GM23338 (cell line): Measurements from ENCODE around the gene METTL13. TPM values are rescaled to one million over a fixed set of nuclear protein-coding genes. Genes with fewer than 3 reads are reported as not detected.

Source experiments
- ATAC-seq: fragments of 200-7000 bp; cut with Tn5 transposase; 3 replicates; pipeline ENCODE4 v1.9.1; 2020
- DNase-seq: peaks from one replicate; pipeline ENCODE4 v3.0.0-alpha.2; 2015; ENCODE audit warnings: low spot score
- H2AFZ ChIP-seq: fragments of 200-600 bp; sonication (generic); 2 replicates; pipeline ENCODE4 v1.8.0; 2016; ENCODE audit warnings: antibody characterized with exemption, mild to moderate bottlenecking, moderate library complexity
- H3F3A ChIP-seq: fragments of 200-600 bp; sonication (generic); replicated peaks from 2 replicates; pipeline ENCODE4 v1.8.0; 2017; ENCODE audit warnings: antibody characterized with exemption, mixed run types, low read depth
- H3K27ac ChIP-seq: fragments of 200-600 bp; sonication (generic); 2 replicates; pipeline ENCODE4 v1.6.1; 2016; ENCODE audit warnings: low read depth
- H3K27me3 ChIP-seq: fragments of 200-600 bp; sonication (generic); 2 replicates; pipeline ENCODE4 v1.8.0; 2016; ENCODE audit warnings: mild to moderate bottlenecking, mixed run types, moderate library complexity; ENCODE audit not compliant: insufficient read depth
- H3K36me3 ChIP-seq: fragments of 200-600 bp; sonication (generic); 2 replicates; pipeline ENCODE4 v1.8.0; 2016; ENCODE audit warnings: mild to moderate bottlenecking; ENCODE audit not compliant: insufficient read depth
- H3K4me1 ChIP-seq: fragments of 200-600 bp; sonication (generic); 2 replicates; pipeline ENCODE4 v1.8.0; 2016; ENCODE audit warnings: mild to moderate bottlenecking, moderate library complexity; ENCODE audit not compliant: insufficient read depth
- H3K4me2 ChIP-seq: fragments of 200-600 bp; sonication (generic); 2 replicates; pipeline ENCODE4 v1.7.1; 2017; ENCODE audit warnings: mixed run types
- H3K4me3 ChIP-seq: fragments of 200-600 bp; sonication (generic); 2 replicates; pipeline ENCODE4 v1.6.1; 2016; ENCODE audit warnings: mixed run types
- H3K79me2 ChIP-seq: fragments of 200-600 bp; sonication (generic); replicated peaks from 2 replicates; pipeline ENCODE4 v1.8.0; 2017; ENCODE audit warnings: mild to moderate bottlenecking; ENCODE audit not compliant: insufficient read depth
- H3K9me2 ChIP-seq: fragments of 200-600 bp; sonication (generic); 2 replicates; pipeline ENCODE4 v1.8.0; 2017; ENCODE audit not compliant: insufficient read depth
- H4K20me1 ChIP-seq: fragments of 200-600 bp; sonication (generic); replicated peaks from 2 replicates; pipeline ENCODE4 v1.8.0; 2017; ENCODE audit warnings: mild to moderate bottlenecking; ENCODE audit not compliant: insufficient read depth
- H3K27ac Mint-ChIP-seq: 2 replicates; pipeline ENCODE4 v1.8.0; 2020; ENCODE audit warnings: inconsistent platforms, mild to moderate bottlenecking, moderate library complexity, mixed read lengths
- H3K27me3 Mint-ChIP-seq: 3 replicates; pipeline ENCODE4 v1.8.0; 2022; ENCODE audit warnings: low read depth, mild to moderate bottlenecking, moderate library complexity, mixed read lengths, inconsistent platforms; ENCODE audit not compliant: insufficient read depth, poor library complexity
- H3K36me3 Mint-ChIP-seq: 3 replicates; pipeline ENCODE4 v1.8.0; 2021; ENCODE audit warnings: low read depth, mild to moderate bottlenecking, inconsistent platforms, moderate library complexity, mixed read lengths
- H3K4me1 Mint-ChIP-seq: 3 replicates; pipeline ENCODE4 v1.8.0; 2020; ENCODE audit warnings: mild to moderate bottlenecking, inconsistent platforms, mixed read lengths
- H3K4me3 Mint-ChIP-seq: 3 replicates; pipeline ENCODE4 v1.8.0; 2021; ENCODE audit warnings: moderate library complexity, mild to moderate bottlenecking, inconsistent platforms, mixed read lengths
- H3K9me3 Mint-ChIP-seq: 3 replicates; pipeline ENCODE4 v1.8.0; 2020; ENCODE audit warnings: moderate library complexity, mild to moderate bottlenecking, inconsistent platforms, mixed read lengths
- CREB1 ChIP-seq: fragments of 250-450 bp; sonication (Bioruptor Pico); IDR thresholded peaks from 2 replicates; pipeline ENCODE4 v1.5.0; 2020; ENCODE audit warnings: low read depth, mild to moderate bottlenecking, moderate library complexity
- CTCF ChIP-seq, 2 experiments: fragments of 200-600 bp in 1 of 2; sonication (generic) in 1 of 2; conservative IDR thresholded peaks; 2 replicates each; pipeline versions ENCODE4 v1.5.1 to v1.6.1; 2016 to 2017; ENCODE audit warnings: antibody characterized with exemption in 2 of 2, low read depth in 2 of 2, mild to moderate bottlenecking in 2 of 2, moderate library complexity in 1 of 2
- EZH2phosphoT487 ChIP-seq: fragments of 200-600 bp; sonication (generic); IDR thresholded peaks from one replicate; pipeline ENCODE4 v1.8.1; 2018; ENCODE audit warnings: antibody characterized with exemption; ENCODE audit not compliant: unreplicated experiment
- POLR2AphosphoS5 ChIP-seq: IDR thresholded peaks from 2 replicates; pipeline ENCODE4 v1.6.1; 2016; ENCODE audit warnings: antibody characterized with exemption, low read depth
- REST ChIP-seq: IDR thresholded peaks from one replicate; pipeline ENCODE4 v1.6.1; 2018; ENCODE audit warnings: antibody characterized with exemption; ENCODE audit not compliant: unreplicated experiment
- ZNF114 ChIP-seq: fragments of 250-450 bp; sonication (Bioruptor Pico); IDR thresholded peaks from 2 replicates; pipeline ENCODE4 v1.5.0; 2020; ENCODE audit warnings: mild to moderate bottlenecking, moderate library complexity
- ZNF331 ChIP-seq: fragments of 250-450 bp; sonication (Bioruptor Pico); IDR thresholded peaks from 2 replicates; pipeline ENCODE4 v1.5.0; 2020; ENCODE audit warnings: low read depth, mild to moderate bottlenecking, moderate library complexity
- ZNF462 ChIP-seq: fragments of 250-450 bp; sonication (Bioruptor Pico); IDR thresholded peaks from 2 replicates; pipeline ENCODE4 v1.5.0; 2020; ENCODE audit warnings: mild to moderate bottlenecking, moderate library complexity
- long read RNA-seq: library from polyadenylated mRNA; unstranded; transcript quantifications from one replicate; pipeline ENCODE4 v2.0.0, GENCODE V29; 2020; ENCODE audit not compliant: unreplicated experiment
- polyA plus RNA-seq: library from polyadenylated mRNA; unstranded; fragments of >200 nt; fragmentation: Nextera tagmentation; extraction: Ambion mirVana; gene quantifications from 2 replicates; pipeline ENCODE4 v1.2.1, GENCODE V29; 2016
- total RNA-seq: library from RNA; depleted of rRNA; stranded (reverse); fragments of >200 nt; shearing (Covaris generic); gene quantifications from 2 replicates; pipeline ENCODE4 v1.2.3, GENCODE V29; 2014; rRNA removed
- TF ChIP-seq, protein P1 (sequence below): IDR thresholded peaks from 2 replicates; pipeline ENCODE4 v1.6.1; 2016; ENCODE audit warnings: antibody characterized with exemption

Gene METTL13, protein sequence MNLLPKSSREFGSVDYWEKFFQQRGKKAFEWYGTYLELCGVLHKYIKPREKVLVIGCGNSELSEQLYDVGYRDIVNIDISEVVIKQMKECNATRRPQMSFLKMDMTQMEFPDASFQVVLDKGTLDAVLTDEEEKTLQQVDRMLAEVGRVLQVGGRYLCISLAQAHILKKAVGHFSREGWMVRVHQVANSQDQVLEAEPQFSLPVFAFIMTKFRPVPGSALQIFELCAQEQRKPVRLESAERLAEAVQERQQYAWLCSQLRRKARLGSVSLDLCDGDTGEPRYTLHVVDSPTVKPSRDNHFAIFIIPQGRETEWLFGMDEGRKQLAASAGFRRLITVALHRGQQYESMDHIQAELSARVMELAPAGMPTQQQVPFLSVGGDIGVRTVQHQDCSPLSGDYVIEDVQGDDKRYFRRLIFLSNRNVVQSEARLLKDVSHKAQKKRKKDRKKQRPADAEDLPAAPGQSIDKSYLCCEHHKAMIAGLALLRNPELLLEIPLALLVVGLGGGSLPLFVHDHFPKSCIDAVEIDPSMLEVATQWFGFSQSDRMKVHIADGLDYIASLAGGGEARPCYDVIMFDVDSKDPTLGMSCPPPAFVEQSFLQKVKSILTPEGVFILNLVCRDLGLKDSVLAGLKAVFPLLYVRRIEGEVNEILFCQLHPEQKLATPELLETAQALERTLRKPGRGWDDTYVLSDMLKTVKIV
- total RNA-seq (43.8 and 45.4 TPM in 2 replicates), polyA plus RNA-seq (19.2 and 21.0 TPM in 2 replicates)
- long read RNA-seq, transcript METTL13-201 (8 exons, 3,327 nt) = major isoform, 8 of 14 reads
- long read RNA-seq, partial matches to known transcripts = 1 of 14 reads
- long read RNA-seq, other reads (novel, unspliced or antisense) = 4 of 14 reads

DNA sequence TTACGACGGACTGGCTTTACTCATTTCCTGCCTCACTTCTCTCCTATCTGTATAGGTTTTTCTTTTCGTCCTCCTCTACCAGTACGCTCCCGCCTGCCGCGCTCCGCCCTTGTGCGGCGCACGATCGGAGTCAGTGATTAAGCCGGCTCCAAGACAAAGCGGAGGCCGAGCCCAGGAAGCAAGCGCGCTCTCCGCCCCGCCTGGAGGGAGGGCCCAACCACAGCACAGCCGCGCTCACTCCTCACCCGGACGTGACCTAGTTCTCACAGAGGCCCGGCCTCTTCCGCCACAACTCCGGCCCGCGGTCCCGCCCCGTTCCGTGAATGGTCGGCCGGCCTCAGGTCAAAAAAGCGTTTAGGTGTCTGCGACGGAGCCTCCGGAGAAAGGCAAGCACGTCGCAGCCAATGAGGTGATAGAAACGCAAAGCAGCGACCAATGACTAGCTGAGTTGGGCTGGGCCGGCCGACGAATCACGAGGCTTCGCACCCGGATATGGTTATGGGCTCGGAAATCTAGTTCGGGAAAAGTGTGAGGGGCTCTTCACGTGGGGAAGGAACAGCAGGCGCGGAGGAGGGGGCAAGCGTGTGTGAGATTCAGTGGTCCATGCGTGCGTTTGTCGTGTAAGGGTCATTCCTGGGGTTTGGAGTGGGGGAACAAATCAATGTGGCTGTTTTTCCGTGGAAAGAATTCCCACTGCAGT is at the start of gene METTL13:
Gene METTL13 (plus strand): TSS at position 485 of the 700 bp plus-strand sequence. CDS start 308 bp downstream, outside the sequence.
- peaks cover 14% of the 10 kb centered on the region for H3K36me3 ChIP-seq
- no peaks in the 10 kb centered on the region for H3K9me2 ChIP-seq
- H3K27me3 Mint-ChIP-seq = peaks cover 9% of the 10 kb centered on the region
- H3K79me2 ChIP-seq = peaks cover 45% of the 10 kb centered on the region
- ATAC-seq (peak; percentile 99), DNase-seq (peak; percentile 99)
- H3K27ac Mint-ChIP-seq = peak within 1 kb of the TSS; percentile 98
- TF ChIP-seq POLR2AphosphoS5 (peak; percentile 90), ZNF462 (CRISPR knock-in tag) (no peak), ZNF331 (CRISPR knock-in tag) (no peak), ZNF114 (CRISPR knock-in tag) (no peak), CREB1 (CRISPR knock-in tag) (peak; percentile 94), REST (no peak), EZH2phosphoT487 (no peak), CTCF (conservative IDR thresholded peaks at IDR 0.05; ENCODE audit: low read depth in 2 of 2) (no peak)
- TF ChIP-seq, protein P1, sequence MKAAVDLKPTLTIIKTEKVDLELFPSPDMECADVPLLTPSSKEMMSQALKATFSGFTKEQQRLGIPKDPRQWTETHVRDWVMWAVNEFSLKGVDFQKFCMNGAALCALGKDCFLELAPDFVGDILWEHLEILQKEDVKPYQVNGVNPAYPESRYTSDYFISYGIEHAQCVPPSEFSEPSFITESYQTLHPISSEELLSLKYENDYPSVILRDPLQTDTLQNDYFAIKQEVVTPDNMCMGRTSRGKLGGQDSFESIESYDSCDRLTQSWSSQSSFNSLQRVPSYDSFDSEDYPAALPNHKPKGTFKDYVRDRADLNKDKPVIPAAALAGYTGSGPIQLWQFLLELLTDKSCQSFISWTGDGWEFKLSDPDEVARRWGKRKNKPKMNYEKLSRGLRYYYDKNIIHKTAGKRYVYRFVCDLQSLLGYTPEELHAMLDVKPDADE = 0 out of 2 replicates have a peak, but pooled peaks have one; percentile 19
- peaks cover 15% of the 10 kb centered on the region for H3K4me1 Mint-ChIP-seq
- peak within 1 kb of the TSS; percentile 89 for H3K4me3 ChIP-seq
- no peaks in the 10 kb centered on the region for H3K9me3 Mint-ChIP-seq
- H3K4me3 Mint-ChIP-seq = peak within 1 kb of the TSS; percentile 98
- H3K27ac ChIP-seq = peak within 1 kb of the TSS; percentile 94
- H2AFZ ChIP-seq = peak within 1 kb of the TSS; percentile 72
- H3F3A ChIP-seq = peaks cover 10% of the 10 kb centered on the region
- peaks cover 22% of the 10 kb centered on the region for H4K20me1 ChIP-seq
- H3K4me1 ChIP-seq = peaks cover 14% of the 10 kb centered on the region; the same call in 1 of the 2 replicates
- H3K36me3 Mint-ChIP-seq = peaks cover 43% of the 10 kb centered on the region
- H3K4me2 ChIP-seq = peak within 1 kb of the TSS; percentile 92
- no peaks in the 10 kb centered on the region for H3K27me3 ChIP-seq
